HL-60 (cell line): ENCODE data around the gene FRMPD4.

Source experiments
- DNase-seq, 2 experiments: peaks; one replicate each; pipeline ENCODE4 v3.0.0-alpha.2; 2010 to 2020; ENCODE audit warnings: low read depth in 1 of 2, low spot score in 1 of 2
- H3K27ac ChIP-seq: fragments of 250-450 bp; sonication (Bioruptor Pico); replicated peaks from 2 replicates; pipeline ENCODE4 v1.5.1; 2020; ENCODE audit warnings: mild to moderate bottlenecking, moderate library complexity
- H3K27me3 ChIP-seq: fragments of 250-450 bp; sonication (Bioruptor Pico); 2 replicates; pipeline ENCODE4 v1.5.1; 2021; ENCODE audit warnings: mild to moderate bottlenecking, moderate library complexity; ENCODE audit not compliant: insufficient read depth, poor library complexity, severe bottlenecking
- H3K4me3 ChIP-seq: replicated peaks from 2 replicates; pipeline ENCODE4 v1.5.1; 2011; ENCODE audit warnings: mild to moderate bottlenecking, control low read depth, low read length; ENCODE audit not compliant: insufficient read depth
- CTCF ChIP-seq: IDR thresholded peaks from one replicate; pipeline ENCODE4 v1.5.1; 2011; ENCODE audit warnings: low read length, control low read depth, inconsistent platforms; ENCODE audit not compliant: insufficient read depth
- GABPA ChIP-seq: IDR thresholded peaks from 2 replicates; pipeline ENCODE4 v1.6.1; 2012; ENCODE audit warnings: low read depth
- POLR2AphosphoS5 ChIP-seq: IDR thresholded peaks from 2 replicates; pipeline ENCODE4 v1.6.1; 2012; ENCODE audit warnings: low read depth
- REST ChIP-seq: IDR thresholded peaks from 2 replicates; pipeline ENCODE4 v1.6.1; 2012; ENCODE audit warnings: low read depth; ENCODE audit not compliant: insufficient replicate concordance
- SPI1 ChIP-seq: IDR thresholded peaks from 2 replicates; pipeline ENCODE4 v1.6.1; 2012; ENCODE audit warnings: low read depth, mild to moderate bottlenecking, borderline replicate concordance

Gene FRMPD4

GRCh38 chrX:12223650-12224049 lies 85.4 kb downstream of the FRMPD4 start:
- no peak for DNase-seq
- no peak overlapping the region for H3K27ac ChIP-seq
- no peak overlapping the region for H3K4me3 ChIP-seq

GRCh38 chrX:12225107-12225506 lies 86.8 kb downstream of the FRMPD4 start:
- H3K27ac ChIP-seq, result no peak overlapping the region
- TF ChIP-seq POLR2AphosphoS5 (no peak), REST (no peak), GABPA (no peak), SPI1 (no peak), CTCF (no peak)
- no peak overlapping the region for H3K4me3 ChIP-seq
- no peak for DNase-seq
- no peaks in the 10 kb centered on the region for H3K27me3 ChIP-seq

More at GRCh38 chrX:12223650-12224049, 85.4 kb downstream of the FRMPD4 start:
- TF ChIP-seq CTCF, result no peak
- no peak for TF ChIP-seq REST
- no peak for TF ChIP-seq POLR2AphosphoS5
- no peak for TF ChIP-seq GABPA
- no peak for TF ChIP-seq SPI1
- no peaks in the 10 kb centered on the region for H3K27me3 ChIP-seq

- H3K27me3 ChIP-seq, result no peaks in the 10 kb centered on the region
- no peak overlapping the region for H3K27ac ChIP-seq
- no peak for DNase-seq
- TF ChIP-seq CTCF (no peak), SPI1 (no peak), GABPA (no peak), POLR2AphosphoS5 (no peak), REST (no peak)
- no peak overlapping the region for H3K4me3 ChIP-seq
These were observed 89.3 kb downstream of the FRMPD4 start for GRCh38 chrX:12227412-12228041.
